Measurements from ENCODE around the gene SEMG2. TPM values are rescaled to one million over a fixed set of nuclear protein-coding genes. Genes with fewer than 3 reads are reported as not detected.

Gene SEMG2
- polyA plus RNA-seq, 3 donors = not detected

DNA sequence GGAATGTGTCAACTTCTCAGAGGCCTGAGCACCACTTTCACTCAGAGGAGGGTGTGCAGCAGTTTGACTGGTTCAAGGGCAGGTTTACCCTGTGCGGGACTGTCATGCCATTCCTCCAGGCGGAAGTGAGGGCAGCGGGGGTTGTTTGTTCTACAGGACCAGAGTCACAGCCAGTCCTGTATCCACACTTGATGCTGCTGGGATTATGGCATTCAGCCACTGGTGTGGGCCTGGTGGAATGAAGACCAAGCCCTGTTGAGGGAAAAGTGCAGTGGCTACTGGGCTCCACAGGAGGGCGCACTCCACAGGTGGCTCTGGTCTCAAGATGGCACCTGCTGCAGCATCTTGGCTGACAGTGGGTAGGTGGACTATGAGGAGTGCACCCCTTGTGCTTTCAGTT is 14.8 kb downstream of the SEMG2 start:
- WGBS (ENCODE audit: insufficient coverage) = 86% methylated on average over 4 of the region's 4 CpGs
- peaks cover 2 to 31% (median 12%) of the 10 kb centered on the region in 3 donors for H3K27me3 Mint-ChIP-seq (ENCODE audit: low read depth in 3 of 3)
- H2AFZ ChIP-seq (ENCODE audit: insufficient read depth, low read depth, low read length, poor library complexity, severe bottlenecking) = no peak overlapping the region
- H3K4me2 ChIP-seq (replicated peaks; ENCODE audit: extremely low read depth, low read length, poor library complexity, severe bottlenecking) = no peak overlapping the region
- no peak overlapping the region for H3K9ac ChIP-seq (ENCODE audit: insufficient read depth, low read length, poor library complexity, severe bottlenecking)
- H3K36me3 Mint-ChIP-seq = no peaks in the 10 kb centered on the region
- peaks cover 0 to 6% (median 4%) of the 10 kb centered on the region in 7 donors for H3K9me3 Mint-ChIP-seq
- H3K4me3 Mint-ChIP-seq = no peak overlapping the region
- H3K9me3 ChIP-seq (replicated peaks in 1 of 2; ENCODE audit: control insufficient read depth in 1 of 2, insufficient read depth in 1 of 2, low read length in 2 of 2) = peaks cover 0 to 12% of the 10 kb centered on the region in 2 donors
- no peak overlapping the region for H3K27ac ChIP-seq (ENCODE audit: low read depth in 1 of 2, low read length in 2 of 2)
- intact Hi-C loops (cut with micrococcal nuclease) = no loop called here
- no peaks in the 10 kb centered on the region for H3K36me3 ChIP-seq (replicated peaks in 1 of 2; ENCODE audit: control insufficient read depth in 1 of 2, insufficient read depth in 2 of 2, low read length in 2 of 2)
- no peak overlapping the region for H3K27ac Mint-ChIP-seq
- DNase-seq = peak in 2 of 3 donors; percentile 5 to 11
- H3K27me3 ChIP-seq (ENCODE audit: control insufficient read depth in 2 of 2, insufficient read depth in 2 of 2, low read length in 2 of 2) = peaks cover 0 to 7% of the 10 kb centered on the region in 2 donors
- no peak overlapping the region for H3K4me3 ChIP-seq (replicated peaks in 1 of 3; ENCODE audit: low read depth in 2 of 3, low read length in 3 of 3)
- no peaks in the 10 kb centered on the region for H3K4me1 Mint-ChIP-seq
- H4K20me1 ChIP-seq (ENCODE audit: insufficient read depth, low read length) = no peaks in the 10 kb centered on the region
- H3K4me1 ChIP-seq (ENCODE audit: control insufficient read depth in 1 of 2, insufficient read depth in 2 of 2, low read length in 2 of 2) = no peaks in the 10 kb centered on the region
- H3K79me2 ChIP-seq (ENCODE audit: insufficient read depth, low read length) = no peaks in the 10 kb centered on the region
- TF ChIP-seq, protein P1, sequence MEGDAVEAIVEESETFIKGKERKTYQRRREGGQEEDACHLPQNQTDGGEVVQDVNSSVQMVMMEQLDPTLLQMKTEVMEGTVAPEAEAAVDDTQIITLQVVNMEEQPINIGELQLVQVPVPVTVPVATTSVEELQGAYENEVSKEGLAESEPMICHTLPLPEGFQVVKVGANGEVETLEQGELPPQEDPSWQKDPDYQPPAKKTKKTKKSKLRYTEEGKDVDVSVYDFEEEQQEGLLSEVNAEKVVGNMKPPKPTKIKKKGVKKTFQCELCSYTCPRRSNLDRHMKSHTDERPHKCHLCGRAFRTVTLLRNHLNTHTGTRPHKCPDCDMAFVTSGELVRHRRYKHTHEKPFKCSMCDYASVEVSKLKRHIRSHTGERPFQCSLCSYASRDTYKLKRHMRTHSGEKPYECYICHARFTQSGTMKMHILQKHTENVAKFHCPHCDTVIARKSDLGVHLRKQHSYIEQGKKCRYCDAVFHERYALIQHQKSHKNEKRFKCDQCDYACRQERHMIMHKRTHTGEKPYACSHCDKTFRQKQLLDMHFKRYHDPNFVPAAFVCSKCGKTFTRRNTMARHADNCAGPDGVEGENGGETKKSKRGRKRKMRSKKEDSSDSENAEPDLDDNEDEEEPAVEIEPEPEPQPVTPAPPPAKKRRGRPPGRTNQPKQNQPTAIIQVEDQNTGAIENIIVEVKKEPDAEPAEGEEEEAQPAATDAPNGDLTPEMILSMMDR (IDR thresholded peaks at IDR 0.05) = peak; percentile 67

DNA sequence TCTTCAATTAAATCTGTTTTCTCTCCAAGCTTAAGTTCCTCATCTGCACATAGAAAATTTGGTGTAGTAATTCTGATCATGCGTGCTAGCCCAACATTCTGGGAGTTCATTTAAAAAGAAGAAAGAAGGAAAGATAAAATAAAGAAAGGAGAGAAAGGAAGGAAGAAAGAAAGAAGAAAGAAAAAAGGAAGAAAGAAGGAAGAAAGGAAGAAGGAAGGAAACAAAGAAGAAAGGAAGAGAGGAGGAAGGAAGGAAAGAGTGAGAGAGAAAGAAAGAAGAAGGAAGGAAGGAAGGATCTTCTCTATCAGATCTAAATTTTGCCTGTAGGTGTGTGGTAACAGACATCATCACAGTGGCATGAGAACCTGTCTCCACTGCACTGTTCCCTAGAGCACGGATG is 17.0 kb downstream of the SEMG2 start:
- H3K27ac Mint-ChIP-seq = no peak overlapping the region
- Histone ChIP-seq H3K9ac (ENCODE audit: insufficient read depth, low read length, poor library complexity, severe bottlenecking) (no peak overlapping the region), H2AFZ (ENCODE audit: insufficient read depth, low read depth, low read length, poor library complexity, severe bottlenecking) (no peak overlapping the region), H3K27me3 (ENCODE audit: control insufficient read depth in 2 of 2, insufficient read depth in 2 of 2, low read length in 2 of 2) (peaks cover 2 to 9% of the 10 kb centered on the region in 2 donors), H3K9me3 (replicated peaks in 1 of 2; ENCODE audit: control insufficient read depth in 1 of 2, insufficient read depth in 1 of 2, low read length in 2 of 2) (peaks cover 0 to 12% of the 10 kb centered on the region in 2 donors), H3K4me3 (replicated peaks in 1 of 3; ENCODE audit: low read depth in 2 of 3, low read length in 3 of 3) (no peak overlapping the region), H3K27ac (ENCODE audit: low read depth in 1 of 2, low read length in 2 of 2) (no peak overlapping the region), H3K4me1 (ENCODE audit: control insufficient read depth in 1 of 2, insufficient read depth in 2 of 2, low read length in 2 of 2) (no peaks in the 10 kb centered on the region), H3K79me2 (ENCODE audit: insufficient read depth, low read length) (no peaks in the 10 kb centered on the region), H4K20me1 (ENCODE audit: insufficient read depth, low read length) (no peaks in the 10 kb centered on the region), H3K36me3 (replicated peaks in 1 of 2; ENCODE audit: control insufficient read depth in 1 of 2, insufficient read depth in 2 of 2, low read length in 2 of 2) (no peaks in the 10 kb centered on the region), H3K4me2 (replicated peaks; ENCODE audit: extremely low read depth, low read length, poor library complexity, severe bottlenecking) (no peak overlapping the region)
- DNase-seq = no peak
- TF ChIP-seq, protein P1 (IDR thresholded peaks at IDR 0.05) = no peak
- intact Hi-C loops (cut with micrococcal nuclease) = no loop called here
- 86% methylated on average over 1 of the region's 2 CpGs for WGBS (ENCODE audit: insufficient coverage)
- H3K4me3 Mint-ChIP-seq = no peak overlapping the region
- no peaks in the 10 kb centered on the region for H3K4me1 Mint-ChIP-seq
- H3K27me3 Mint-ChIP-seq (ENCODE audit: low read depth in 3 of 3) = peaks cover 3 to 25% (median 15%) of the 10 kb centered on the region in 3 donors
- H3K9me3 Mint-ChIP-seq = peaks cover 0 to 6% (median 4%) of the 10 kb centered on the region in 7 donors
- H3K36me3 Mint-ChIP-seq = no peaks in the 10 kb centered on the region

All from CD14-positive monocyte (primary cell).